ENCODE measurements around the gene SH3BP1. TPM values are rescaled to one million over a fixed set of nuclear protein-coding genes. Genes with fewer than 3 reads are reported as not detected.

SH3BP1 gene
- total RNA-seq, 1 experiment from 2014 or later = 39.4 TPM

GRCh38 chr22:37674951-37675929 lies 35.8 kb downstream of the SH3BP1 start, which contains the start of gene LGALS1 (continued):
- TF ChIP-seq NFYB (CRISPR knock-in tag; conservative IDR thresholded peaks at IDR 0.05; ENCODE audit: low read depth) = peak; percentile 49; the same call in 1 of the 2 replicates

- POLR2A ChIA-PET = interaction anchor here (1.0 to 1.5 kb wide), 5 partner anchors 8 to 128 kb away, joined by 3 to 5 read pairs (median 3); partner anchors contain the start of gene GGA1
- TF ChIP-seq ATF3 (CRISPR knock-in tag; conservative IDR thresholded peaks at IDR 0.05) (no peak), EMX1 (CRISPR knock-in tag; IDR thresholded peaks at IDR 0.05) (no peak), FOXJ3 (CRISPR knock-in tag; IDR thresholded peaks at IDR 0.05; ENCODE audit: borderline replicate concordance) (no peak), CREB1 (CRISPR knock-in tag; IDR thresholded peaks at IDR 0.05) (no peak)
- no peak for ATAC-seq
- no peaks in the 10 kb centered on the region for H3K9me3 Mint-ChIP-seq
- H3K4me1 Mint-ChIP-seq = peaks cover 13% of the 10 kb centered on the region
- peaks cover 19% of the 10 kb centered on the region for H3K27me3 Mint-ChIP-seq (ENCODE audit: low read depth)
- peak overlapping the region; percentile 72 for H3K4me3 Mint-ChIP-seq
- H3K27ac Mint-ChIP-seq = peak overlapping the region; percentile 25; the same call in 1 of the 2 replicates
- DNase-seq (ENCODE audit: low spot score) = no peak
- H3K36me3 Mint-ChIP-seq = no peaks in the 10 kb centered on the region
- CTCF ChIA-PET = interaction anchor here (0.9 to 6.8 kb wide), 7 partner anchors 10 to 142 kb away, joined by 3 to 51 read pairs (median 7); partner anchors contain the start of genes GGA1 and NOL12
These were observed 36.7 kb downstream of the SH3BP1 start for GRCh38 chr22:37675930-37676735.

GRCh38 chr22:37676736-37677492 lies 37.4 kb downstream of the SH3BP1 start:
- Mint-ChIP-seq H3K27ac (peak overlapping the region; percentile 84), H3K4me3 (peak overlapping the region; percentile 72), H3K36me3 (no peaks in the 10 kb centered on the region), H3K4me1 (peaks cover 13% of the 10 kb centered on the region), H3K27me3 (ENCODE audit: low read depth) (peaks cover 18% of the 10 kb centered on the region), H3K9me3 (no peaks in the 10 kb centered on the region)
- DNase-seq (ENCODE audit: low spot score) (peak; percentile 86), ATAC-seq (peak; percentile 74)
- ChIA-PET CTCF (interaction anchor here (0.5 to 6.8 kb wide), 9 partner anchors 9 to 141 kb away, joined by 3 to 51 read pairs (median 3); partner anchors contain the start of genes GGA1 and PDXP), POLR2A (interaction anchor here (1.0 to 1.5 kb wide), 4 partner anchors 9 to 69 kb away, joined by 3 to 5 read pairs (median 4); partner anchors contain the start of genes GGA1 and PDXP)
- TF ChIP-seq CREB1 (CRISPR knock-in tag; IDR thresholded peaks at IDR 0.05) (0 out of 2 replicates have a peak, but pooled peaks have one; percentile 69), EMX1 (CRISPR knock-in tag; IDR thresholded peaks at IDR 0.05) (no peak), E2F5 (CRISPR knock-in tag; IDR thresholded peaks at IDR 0.05) (0 out of 2 replicates have a peak, but pooled peaks have one; percentile 36), GABPB1 (CRISPR knock-in tag; IDR thresholded peaks at IDR 0.05) (0 out of 2 replicates have a peak, but pooled peaks have one; percentile 9), ZMAT4 (CRISPR knock-in tag; IDR thresholded peaks at IDR 0.05) (no peak), SP1 (CRISPR knock-in tag; conservative IDR thresholded peaks at IDR 0.05) (peak; percentile 66), SMAD4 (CRISPR knock-in tag; IDR thresholded peaks at IDR 0.05) (no peak), ZBTB21 (CRISPR knock-in tag; IDR thresholded peaks at IDR 0.05; ENCODE audit: borderline replicate concordance) (0 out of 2 replicates have a peak, but pooled peaks have one; percentile 36), ZNF281 (CRISPR knock-in tag; IDR thresholded peaks at IDR 0.05) (0 out of 2 replicates have a peak, but pooled peaks have one; percentile 84), NFE2L1 (CRISPR knock-in tag; IDR thresholded peaks at IDR 0.05) (peak; percentile 83; the same call in 1 of the 2 replicates), ZNF232 (CRISPR knock-in tag; IDR thresholded peaks at IDR 0.05) (peak; percentile 80; the same call in 1 of the 2 replicates), MAX (CRISPR knock-in tag; IDR thresholded peaks at IDR 0.05) (peak; percentile 95), FOXP1 (CRISPR knock-in tag; IDR thresholded peaks at IDR 0.05; ENCODE audit: borderline replicate concordance) (peak; percentile 64; the same call in 1 of the 2 replicates), FOXK1 (CRISPR knock-in tag; IDR thresholded peaks at IDR 0.05) (peak; percentile 70; the same call in 1 of the 2 replicates), E2F1 (CRISPR knock-in tag; IDR thresholded peaks at IDR 0.05) (peak; percentile 53; the same call in 1 of the 2 replicates), USF1 (CRISPR knock-in tag; IDR thresholded peaks at IDR 0.05) (peak; percentile 53; the same call in 1 of the 2 replicates), NFATC4 (CRISPR knock-in tag; IDR thresholded peaks at IDR 0.05) (no peak)

Measured in WTC11 (cell line).